ENCODE data around the gene GSK3B. TPM values are rescaled to one million over a fixed set of nuclear protein-coding genes. Genes with fewer than 3 reads are reported as not detected.

The GSK3B gene
- total RNA-seq, 2 donors from 2014 or later, result 57.3 to 59.8 TPM

- Histone ChIP-seq H3K9me3 (ENCODE audit: control insufficient read depth, low read length) (no peaks in the 10 kb centered on the region), H3K27me3 (ENCODE audit: control insufficient read depth, insufficient read depth, low read length, poor library complexity, severe bottlenecking) (no peaks in the 10 kb centered on the region), H3K36me3 (ENCODE audit: control insufficient read depth, insufficient read depth, low read length) (no peaks in the 10 kb centered on the region), H3K4me1 (ENCODE audit: control insufficient read depth, insufficient read depth, low read length) (no peaks in the 10 kb centered on the region), H3K27ac (ENCODE audit: low read depth, low read length) (no peak overlapping the region), H3K4me3 (ENCODE audit: low read length) (no peak overlapping the region), H3K9ac (ENCODE audit: extremely low read depth, low read length, poor library complexity, severe bottlenecking) (no peak overlapping the region)
- Mint-ChIP-seq H3K4me1 (peaks cover 4% of the 10 kb centered on the region), H3K9me3 (no peaks in the 10 kb centered on the region), H3K36me3 (ENCODE audit: low read depth) (no peaks in the 10 kb centered on the region), H3K4me3 (no peak overlapping the region), H3K27ac (no peak overlapping the region), H3K27me3 (ENCODE audit: insufficient read depth) (no peaks in the 10 kb centered on the region)
- no peak for TF ChIP-seq CTCF (conservative IDR thresholded peaks at IDR 0.05)
- DNase-seq, result no peak
Observed at GRCh38 chr3:120125992-120126391, 31.7 kb upstream of the GSK3B start.

- no peak overlapping the region for H3K4me3 Mint-ChIP-seq
- no peaks in the 10 kb centered on the region for H3K27me3 Mint-ChIP-seq (ENCODE audit: insufficient read depth)
- peaks cover 30% of the 10 kb centered on the region for H3K9me3 Mint-ChIP-seq
- WGBS, 2 experiments (ENCODE audit: insufficient coverage in 1 of 2, insufficient read length in 1 of 2), result 89 to 91% methylated on average over 6 to 7 of the region's 7 CpGs
- no peak overlapping the region for H3K27ac Mint-ChIP-seq
- Histone ChIP-seq H3K4me3 (ENCODE audit: low read length) (no peak overlapping the region), H3K27ac (ENCODE audit: low read depth, low read length) (no peak overlapping the region), H3K9me3 (ENCODE audit: control insufficient read depth, low read length) (peaks cover 19% of the 10 kb centered on the region), H3K4me1 (ENCODE audit: control insufficient read depth, insufficient read depth, low read length) (no peaks in the 10 kb centered on the region), H3K9ac (ENCODE audit: extremely low read depth, low read length, poor library complexity, severe bottlenecking) (no peak overlapping the region), H3K36me3 (ENCODE audit: control insufficient read depth, insufficient read depth, low read length) (no peaks in the 10 kb centered on the region), H3K27me3 (ENCODE audit: control insufficient read depth, insufficient read depth, low read length, poor library complexity, severe bottlenecking) (no peaks in the 10 kb centered on the region)
- TF ChIP-seq CTCF (conservative IDR thresholded peaks at IDR 0.05), result no peak
- H3K36me3 Mint-ChIP-seq (ENCODE audit: low read depth), result no peaks in the 10 kb centered on the region
- DNase-seq, result no peak
- H3K4me1 Mint-ChIP-seq, result no peaks in the 10 kb centered on the region
Observed at GRCh38 chr3:120119846-120120510, 25.7 kb upstream of the GSK3B start.

GRCh38 chr3:120114981-120115380 is 20.7 kb upstream of the GSK3B start:
- peaks cover 31% of the 10 kb centered on the region for H3K9me3 Mint-ChIP-seq
- TF ChIP-seq CTCF (conservative IDR thresholded peaks at IDR 0.05), result no peak
- no peaks in the 10 kb centered on the region for H3K27me3 Mint-ChIP-seq (ENCODE audit: insufficient read depth)

More at GRCh38 chr3:120114981-120115380, 20.7 kb upstream of the GSK3B start:
- H3K27ac ChIP-seq (ENCODE audit: low read depth, low read length), result no peak overlapping the region
- no peaks in the 10 kb centered on the region for H3K36me3 ChIP-seq (ENCODE audit: control insufficient read depth, insufficient read depth, low read length)
- H3K27ac Mint-ChIP-seq, result no peak overlapping the region
- no peak overlapping the region for H3K4me3 ChIP-seq (ENCODE audit: low read length)
- WGBS, 2 experiments (ENCODE audit: insufficient coverage in 1 of 2, insufficient read length in 1 of 2), result 50 to 79% methylated on average over 1 to 2 of the region's 2 CpGs
- no peaks in the 10 kb centered on the region for H3K4me1 ChIP-seq (ENCODE audit: control insufficient read depth, insufficient read depth, low read length)
- H3K9ac ChIP-seq (ENCODE audit: extremely low read depth, low read length, poor library complexity, severe bottlenecking), result no peak overlapping the region
- H3K36me3 Mint-ChIP-seq (ENCODE audit: low read depth), result no peaks in the 10 kb centered on the region
- H3K9me3 ChIP-seq (ENCODE audit: control insufficient read depth, low read length), result peaks cover 19% of the 10 kb centered on the region
- H3K4me3 Mint-ChIP-seq, result no peak overlapping the region
- DNase-seq, result no peak
- H3K4me1 Mint-ChIP-seq, result peaks cover 2% of the 10 kb centered on the region
- no peaks in the 10 kb centered on the region for H3K27me3 ChIP-seq (ENCODE audit: control insufficient read depth, insufficient read depth, low read length, poor library complexity, severe bottlenecking)
